ENCODE measurements around the gene ATOSA.

Gene ATOSA, protein sequence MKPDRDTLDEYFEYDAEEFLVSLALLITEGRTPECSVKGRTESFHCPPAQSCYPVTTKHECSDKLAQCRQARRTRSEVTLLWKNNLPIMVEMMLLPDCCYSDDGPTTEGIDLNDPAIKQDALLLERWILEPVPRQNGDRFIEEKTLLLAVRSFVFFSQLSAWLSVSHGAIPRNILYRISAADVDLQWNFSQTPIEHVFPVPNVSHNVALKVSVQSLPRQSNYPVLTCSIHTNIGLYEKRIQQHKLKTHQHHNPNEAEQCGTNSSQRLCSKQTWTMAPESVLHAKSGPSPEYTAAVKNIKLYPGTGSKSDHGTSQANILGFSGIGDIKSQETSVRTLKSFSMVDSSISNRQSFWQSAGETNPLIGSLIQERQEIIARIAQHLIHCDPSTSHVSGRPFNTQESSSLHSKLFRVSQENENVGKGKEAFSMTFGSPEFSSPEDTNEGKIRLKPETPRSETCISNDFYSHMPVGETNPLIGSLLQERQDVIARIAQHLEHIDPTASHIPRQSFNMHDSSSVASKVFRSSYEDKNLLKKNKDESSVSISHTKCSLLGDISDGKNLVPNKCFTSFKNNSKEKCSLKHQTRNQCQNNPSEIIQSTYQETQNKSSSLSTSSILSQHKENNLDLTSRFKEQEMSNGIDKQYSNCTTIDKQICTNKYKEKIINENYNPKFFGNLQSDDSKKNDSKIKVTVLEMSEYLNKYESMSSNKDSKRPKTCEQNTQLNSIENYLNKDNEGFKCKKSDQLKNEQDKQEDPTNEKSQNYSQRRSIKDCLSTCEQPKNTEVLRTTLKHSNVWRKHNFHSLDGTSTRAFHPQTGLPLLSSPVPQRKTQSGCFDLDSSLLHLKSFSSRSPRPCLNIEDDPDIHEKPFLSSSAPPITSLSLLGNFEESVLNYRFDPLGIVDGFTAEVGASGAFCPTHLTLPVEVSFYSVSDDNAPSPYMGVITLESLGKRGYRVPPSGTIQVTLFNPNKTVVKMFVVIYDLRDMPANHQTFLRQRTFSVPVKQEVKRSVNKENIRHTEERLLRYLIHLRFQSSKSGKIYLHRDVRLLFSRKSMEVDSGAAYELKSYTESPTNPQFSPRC

DNA sequence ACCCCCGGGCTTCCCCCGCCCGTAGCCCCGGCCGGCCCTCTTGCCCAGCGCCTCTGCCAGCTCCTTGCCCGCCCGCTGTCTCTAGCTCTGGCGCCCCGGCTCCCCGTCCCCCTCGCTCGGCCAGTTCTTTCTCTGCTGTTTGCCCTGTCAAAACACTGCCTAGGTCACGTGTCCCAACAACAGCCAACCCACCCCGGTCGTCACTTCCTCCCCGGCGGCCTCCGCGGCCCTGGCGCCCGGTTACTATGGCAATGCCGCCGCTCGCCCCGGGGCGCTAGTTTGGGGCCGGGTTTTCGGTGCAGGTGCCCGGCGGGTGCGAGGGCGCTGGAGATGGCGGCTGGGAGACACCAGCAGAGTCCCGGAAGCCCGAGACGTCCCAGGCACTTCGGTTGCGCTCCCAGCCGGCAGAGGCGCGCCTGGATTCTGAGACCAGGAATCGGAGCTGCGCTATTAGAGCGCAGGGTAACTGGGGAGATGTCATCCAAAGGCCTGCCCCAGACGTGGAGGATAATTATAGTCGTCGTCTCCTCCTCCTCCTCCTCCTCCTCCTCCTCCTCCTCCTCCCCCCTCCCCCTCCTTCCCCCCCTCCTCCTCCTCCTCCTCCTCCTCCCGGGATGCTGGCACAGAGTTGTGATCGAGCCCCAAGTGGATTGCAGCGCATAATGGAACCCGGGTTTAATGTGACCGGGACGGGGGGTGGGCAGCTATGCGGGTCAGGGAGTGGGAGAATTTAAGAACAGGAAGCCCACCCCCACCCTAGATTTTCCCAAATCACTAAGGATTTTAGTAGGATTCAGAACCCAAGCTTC, at the start of gene ATOSA:
ATOSA (minus strand) TSS at position 157 of the 809 bp plus-strand sequence. CDS start 1,367 bp downstream, outside the sequence.
- TF ChIP-seq POLR2A (IDR thresholded peaks at IDR 0.05; ENCODE audit: low read depth, low read length) = peak; percentile 58; the same call in 1 of the 2 replicates
- no peak for FAIRE-seq
- peak; percentile 49 for DNase-seq (ENCODE audit: insufficient read length, low spot score)

DNA sequence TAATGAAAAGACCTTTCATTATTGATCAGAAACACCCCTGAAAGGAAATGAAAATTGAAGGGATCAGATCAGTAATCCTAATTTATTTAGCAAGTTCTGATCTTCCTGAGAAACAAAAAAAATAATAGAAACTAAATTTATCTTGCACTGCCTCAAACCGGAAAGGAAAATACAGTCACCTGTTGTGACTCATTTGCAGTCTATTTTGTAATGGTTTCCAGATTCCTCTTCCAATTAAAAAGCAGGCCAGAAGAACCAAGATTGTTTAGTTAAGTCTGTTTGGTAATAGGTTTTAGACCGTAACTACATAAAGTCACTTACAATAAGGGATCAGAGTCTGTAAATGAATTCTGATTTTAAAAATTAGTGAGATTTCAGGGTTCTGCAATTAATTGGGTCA, 49.7 kb upstream of the ATOSA start:
- TF ChIP-seq POLR2A (IDR thresholded peaks at IDR 0.05; ENCODE audit: low read depth, low read length) = no peak
- FAIRE-seq (no peak), DNase-seq (ENCODE audit: insufficient read length, low spot score) (peak; percentile 5)

DNA sequence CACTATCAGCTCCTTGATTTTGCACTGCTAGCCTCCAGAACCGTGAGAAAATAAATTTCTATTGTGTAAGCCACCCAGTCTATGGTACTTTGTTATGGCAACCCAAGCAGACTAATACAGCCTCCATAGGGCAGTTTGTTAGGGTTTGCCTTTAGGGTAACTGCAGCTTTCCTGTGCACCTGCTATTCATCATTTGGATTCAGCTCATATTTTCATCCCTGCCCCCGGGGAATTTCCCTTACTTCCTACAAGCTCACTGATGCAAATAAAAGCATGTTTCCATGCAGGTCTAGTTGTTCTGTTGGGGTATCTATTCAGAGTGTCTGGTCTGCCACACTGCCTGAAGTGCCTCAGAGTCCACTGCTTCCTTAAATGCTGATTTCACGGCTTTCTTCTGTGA, 48.6 kb upstream of the ATOSA start:
- DNase-seq (ENCODE audit: insufficient read length, low spot score) (no peak), FAIRE-seq (no peak)
- TF ChIP-seq POLR2A (IDR thresholded peaks at IDR 0.05; ENCODE audit: low read depth, low read length) = no peak

DNA sequence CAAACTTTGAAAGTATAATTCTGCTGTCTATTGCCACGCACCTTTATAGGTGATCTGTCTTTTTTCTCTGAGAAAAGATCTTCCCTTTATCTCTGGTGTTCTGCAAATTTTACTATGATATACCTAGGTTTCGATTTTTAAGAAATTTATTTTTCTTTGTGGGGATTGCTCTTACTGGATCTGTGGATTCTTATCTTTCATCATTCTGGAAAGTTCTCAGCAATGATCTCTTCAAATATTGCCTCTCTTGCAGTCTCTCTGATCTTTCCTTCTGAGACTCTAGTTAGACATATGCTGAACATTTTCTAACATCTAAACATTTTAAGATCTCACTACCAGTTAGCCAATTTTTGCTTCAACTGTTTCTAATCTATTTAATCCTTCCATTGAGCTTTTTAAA, 47.0 kb upstream of the ATOSA start:
- DNase-seq (ENCODE audit: insufficient read length, low spot score) (no peak), FAIRE-seq (no peak)
- no peak for TF ChIP-seq POLR2A (IDR thresholded peaks at IDR 0.05; ENCODE audit: low read depth, low read length)

DNA sequence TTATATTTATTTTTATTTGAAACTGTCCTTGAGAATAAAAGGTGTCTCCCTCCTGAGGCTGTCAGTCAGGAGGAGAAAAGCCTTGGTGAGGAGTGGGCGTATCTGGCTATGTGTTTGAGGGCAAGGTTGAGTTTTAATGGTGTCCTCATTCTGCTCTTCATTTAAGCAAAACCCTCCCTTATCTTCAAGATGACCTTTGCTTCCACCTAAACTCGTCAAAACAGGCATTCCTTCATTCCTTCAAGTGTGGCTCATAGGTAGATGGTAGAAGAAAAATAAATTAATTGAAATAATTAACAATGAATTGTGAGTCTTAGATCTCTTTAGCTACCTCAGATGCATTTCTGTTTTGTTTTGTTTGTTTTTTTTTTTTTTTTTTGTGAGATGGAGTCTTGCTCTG, 39.4 kb upstream of the ATOSA start:
- DNase-seq (ENCODE audit: insufficient read length, low spot score) = no peak
- FAIRE-seq = no peak
- TF ChIP-seq POLR2A (IDR thresholded peaks at IDR 0.05; ENCODE audit: low read depth, low read length) = no peak

DNA sequence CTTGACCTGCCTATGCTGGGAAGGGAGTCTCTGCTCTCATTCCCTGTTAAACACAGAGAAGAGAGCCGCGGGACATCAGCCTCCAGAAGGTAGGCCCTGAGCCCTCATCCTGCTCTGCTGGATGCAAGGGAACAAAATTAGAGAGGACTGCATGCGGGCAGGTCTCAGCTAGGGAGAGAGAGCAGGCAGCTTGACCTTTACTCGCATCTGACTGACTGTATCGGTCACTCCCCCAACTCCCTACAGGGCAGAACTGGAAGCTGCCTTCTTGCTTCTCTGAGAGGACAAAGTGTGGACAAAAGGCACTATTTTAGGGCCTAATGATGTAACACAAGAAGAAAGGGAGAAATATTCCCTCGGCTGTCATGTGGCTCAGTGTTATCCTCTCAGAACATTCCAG, 38.7 kb upstream of the ATOSA start:
- DNase-seq (ENCODE audit: insufficient read length, low spot score) (no peak), FAIRE-seq (no peak)
- TF ChIP-seq POLR2A (IDR thresholded peaks at IDR 0.05; ENCODE audit: low read depth, low read length) = no peak

DNA sequence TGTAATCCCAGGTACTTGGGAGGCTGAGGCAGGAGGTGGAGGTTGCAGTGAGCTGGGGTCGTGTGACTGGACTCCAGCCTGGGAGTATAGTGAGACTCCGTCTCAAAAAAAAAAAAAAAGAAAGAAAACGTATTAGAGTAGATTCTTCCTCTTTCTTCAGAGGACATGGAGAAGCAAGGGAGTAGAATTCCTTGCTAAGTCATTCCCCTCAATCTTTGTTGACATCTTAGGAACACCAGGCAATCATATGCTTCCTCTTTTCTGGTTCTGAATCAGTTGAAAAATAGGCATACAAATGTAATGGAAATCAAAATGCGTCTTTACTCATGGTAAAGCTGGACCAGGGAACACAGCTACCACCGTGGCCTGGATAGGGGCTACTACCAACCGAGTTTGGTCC, 38.3 kb upstream of the ATOSA start:
- no peak for DNase-seq (ENCODE audit: insufficient read length, low spot score)
- FAIRE-seq = no peak
- TF ChIP-seq POLR2A (IDR thresholded peaks at IDR 0.05; ENCODE audit: low read depth, low read length) = no peak

DNA sequence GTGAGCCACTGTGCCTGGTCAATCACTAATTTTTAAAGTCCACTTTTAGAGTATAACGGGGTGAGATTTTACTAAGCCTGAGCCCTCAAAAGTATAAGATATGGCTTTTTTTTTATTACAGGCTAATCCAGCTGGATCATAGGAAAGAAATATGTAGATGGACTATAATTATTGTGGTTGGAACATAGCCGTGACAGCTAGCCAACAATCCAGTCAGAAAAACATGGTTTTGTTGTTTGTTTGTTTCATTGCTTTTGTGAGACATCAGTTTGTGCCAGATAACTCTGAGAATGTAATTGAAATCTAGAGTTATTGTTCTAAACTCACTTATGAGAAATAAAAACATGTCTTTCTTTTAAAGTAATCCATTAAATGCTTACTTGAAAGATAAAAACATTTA, 37.3 kb upstream of the ATOSA start:
- FAIRE-seq = no peak
- DNase-seq (ENCODE audit: insufficient read length, low spot score) = no peak
- no peak for TF ChIP-seq POLR2A (IDR thresholded peaks at IDR 0.05; ENCODE audit: low read depth, low read length)

DNA sequence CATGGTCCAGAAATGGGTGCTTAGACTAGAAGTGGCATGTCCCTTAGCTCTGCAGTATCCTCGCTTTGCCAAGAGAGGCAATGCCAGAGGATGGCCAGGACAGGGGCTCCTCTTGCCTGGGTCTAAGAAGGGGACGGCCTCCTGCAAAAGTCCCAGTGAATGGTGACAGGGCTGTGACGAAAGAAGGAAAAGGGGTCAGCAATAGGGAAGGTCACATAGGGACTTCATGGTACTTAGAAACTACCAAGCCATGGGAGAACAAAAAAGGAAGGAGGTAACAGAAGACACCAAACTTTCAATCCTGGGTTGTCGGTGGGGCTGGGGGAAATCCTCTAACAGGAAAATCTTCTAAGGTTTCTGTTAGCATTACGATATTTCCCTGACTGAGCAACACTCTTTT, 36.2 kb upstream of the ATOSA start:
- FAIRE-seq = no peak
- no peak for TF ChIP-seq POLR2A (IDR thresholded peaks at IDR 0.05; ENCODE audit: low read depth, low read length)
- DNase-seq (ENCODE audit: insufficient read length, low spot score) = no peak

DNA sequence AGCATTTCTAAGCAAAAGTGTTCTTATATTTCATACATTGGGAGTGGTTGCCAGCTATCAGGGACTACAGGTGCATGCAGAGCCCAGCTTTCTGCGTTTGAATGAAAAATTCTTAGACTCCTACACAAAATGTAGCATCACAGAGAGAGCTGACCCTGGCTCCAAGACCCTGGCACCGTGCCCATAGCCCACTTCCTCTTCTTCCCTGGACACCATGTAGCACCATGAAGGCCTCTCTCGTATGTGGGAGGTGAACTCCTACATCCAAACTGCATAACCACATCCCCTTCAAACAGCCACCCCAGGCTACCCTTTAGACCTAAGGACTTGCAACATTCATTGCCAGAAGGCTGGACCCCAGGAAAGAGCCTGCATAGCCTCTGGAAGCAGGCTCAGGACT, 35.8 kb upstream of the ATOSA start:
- DNase-seq (ENCODE audit: insufficient read length, low spot score) (no peak), FAIRE-seq (no peak)

DNA sequence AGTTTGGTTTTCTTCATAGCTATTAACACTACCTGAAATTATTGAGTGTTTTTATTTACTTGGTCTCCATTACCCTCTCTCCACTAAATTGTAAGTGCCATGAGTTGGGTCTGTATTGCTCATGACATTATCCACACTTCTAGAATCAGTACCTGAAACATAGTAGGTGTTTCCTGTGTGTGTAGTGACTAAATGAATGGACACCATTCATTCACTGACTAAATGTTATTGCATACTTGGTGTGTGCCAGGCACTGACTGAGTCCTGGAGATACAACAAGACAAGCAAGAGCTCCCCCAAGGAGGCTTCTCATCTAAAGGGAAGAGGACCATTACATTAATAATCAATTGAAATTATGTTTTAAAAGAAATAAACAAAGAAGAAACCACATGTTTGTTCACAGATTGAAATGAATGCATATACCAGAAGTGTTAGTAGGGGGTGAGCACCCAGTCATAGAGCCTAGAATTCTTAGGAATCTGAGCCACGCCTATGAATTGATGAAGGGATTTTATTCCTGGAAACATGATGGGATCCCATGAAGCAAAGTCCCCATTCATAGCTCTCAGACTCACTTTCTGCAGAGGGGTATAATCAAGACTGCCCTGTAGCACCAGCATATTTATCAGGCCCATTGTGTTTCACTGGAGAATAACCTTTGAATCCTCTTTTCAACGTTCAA, 31.7 kb upstream of the ATOSA start:
- FAIRE-seq (no peak), DNase-seq (ENCODE audit: insufficient read length, low spot score) (no peak)
- TF ChIP-seq POLR2A (IDR thresholded peaks at IDR 0.05; ENCODE audit: low read depth, low read length) = no peak

More for the DNA sequence above, 35.8 kb upstream of the ATOSA start:
- TF ChIP-seq POLR2A (IDR thresholded peaks at IDR 0.05; ENCODE audit: low read depth, low read length) = no peak

DNA sequence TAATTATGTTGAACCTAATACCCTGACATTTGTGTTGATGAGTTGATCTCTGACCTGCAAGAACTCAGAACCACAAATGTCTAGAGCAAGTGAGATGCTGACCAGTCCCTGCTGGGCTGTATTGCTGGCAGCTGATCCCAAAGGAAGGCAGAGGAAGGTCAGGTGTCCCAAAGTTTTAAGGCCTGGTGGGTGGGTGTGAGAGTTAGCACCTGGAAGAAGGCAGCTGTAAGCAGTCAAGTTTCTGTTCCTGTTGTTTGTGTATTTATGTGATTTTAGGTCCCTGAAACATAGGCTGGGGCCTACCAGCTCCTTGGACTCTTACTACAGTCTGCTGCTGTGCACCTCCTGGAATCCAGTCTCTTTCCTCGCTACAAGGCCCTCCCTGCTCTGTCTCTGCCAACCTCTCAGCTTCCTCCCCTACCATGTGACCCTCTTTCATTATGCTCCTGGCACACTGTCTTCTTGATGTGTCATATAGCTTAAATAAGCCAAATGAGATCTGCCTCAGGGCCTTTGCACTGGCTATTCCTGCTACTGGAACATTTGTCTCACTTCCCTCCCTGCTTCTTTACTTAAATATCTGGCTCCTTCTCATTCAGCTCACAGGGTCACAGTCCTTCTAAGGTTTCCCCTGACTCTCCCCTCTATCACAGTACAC, 31.0 kb upstream of the ATOSA start:
- FAIRE-seq = no peak

More for the DNA sequence above, 31.0 kb upstream of the ATOSA start:
- DNase-seq (ENCODE audit: insufficient read length, low spot score) = no peak
- no peak for TF ChIP-seq POLR2A (IDR thresholded peaks at IDR 0.05; ENCODE audit: low read depth, low read length)
